OCI-LY1 (cell line): ENCODE measurements around the gene TROAP.

Experiments
- H2AFZ ChIP-seq: fragments of 200-600 bp; sonication (generic), shearing (Covaris generic); 2 replicates; pipeline ENCODE4 v1.6.0; 2014; ENCODE audit warnings: antibody characterized with exemption, mild to moderate bottlenecking, low read length
- H3F3A ChIP-seq: fragments of 200-600 bp; sonication (generic), shearing (Covaris generic); 2 replicates; pipeline ENCODE4 v1.6.0; 2014; ENCODE audit warnings: mild to moderate bottlenecking, antibody characterized with exemption, low read length, moderate library complexity; ENCODE audit not compliant: insufficient read depth
- H3K27ac ChIP-seq: fragments of 200-600 bp; sonication (generic); 2 replicates; pipeline ENCODE4 v1.5.1; 2014; ENCODE audit warnings: low read length, mixed run types, mild to moderate bottlenecking, low read depth; ENCODE audit not compliant: poor library complexity, severe bottlenecking
- H3K27me3 ChIP-seq: fragments of 200-600 bp; sonication (generic); 2 replicates; pipeline ENCODE4 v1.6.0; 2014; ENCODE audit warnings: antibody characterized with exemption, mild to moderate bottlenecking, low read length, moderate library complexity; ENCODE audit not compliant: insufficient read depth
- H3K36me3 ChIP-seq: fragments of 200-600 bp; sonication (generic); 2 replicates; pipeline ENCODE4 v1.6.1; 2014; ENCODE audit warnings: mild to moderate bottlenecking, antibody characterized with exemption, low read length, moderate library complexity, mixed read lengths; ENCODE audit not compliant: insufficient read depth
- H3K4me1 ChIP-seq: fragments of 200-600 bp; sonication (generic); 2 replicates; pipeline ENCODE4 v1.5.1; 2014; ENCODE audit warnings: mild to moderate bottlenecking, low read length, moderate library complexity; ENCODE audit not compliant: insufficient read depth, severe bottlenecking
- H3K4me2 ChIP-seq: fragments of 200-600 bp; sonication (generic), shearing (Covaris generic); 2 replicates; pipeline ENCODE4 v1.6.1; 2014; ENCODE audit warnings: low read length
- H3K4me3 ChIP-seq: fragments of 200-600 bp; sonication (generic); 2 replicates; pipeline ENCODE4 v1.5.1; 2014; ENCODE audit warnings: low read length, low read depth, mild to moderate bottlenecking, mixed read lengths; ENCODE audit not compliant: poor library complexity, severe bottlenecking
- H3K79me2 ChIP-seq: fragments of 200-600 bp; shearing (Covaris generic); 2 replicates; pipeline ENCODE4 v1.6.1; 2016; ENCODE audit warnings: mixed run types, low read length, mixed read lengths; ENCODE audit not compliant: insufficient read depth
- H3K9ac ChIP-seq: fragments of 200-600 bp; sonication (generic), shearing (Covaris generic); 2 replicates; pipeline ENCODE4 v1.6.1; 2014; ENCODE audit warnings: mild to moderate bottlenecking, low read length, mixed read lengths
- H3K9me2 ChIP-seq: fragments of 200-600 bp; sonication (generic), shearing (Covaris generic); 2 replicates; pipeline ENCODE4 v1.6.1; 2014; ENCODE audit warnings: low read depth, mild to moderate bottlenecking, low read length, mixed read lengths
- H3K9me3 ChIP-seq: fragments of 200-600 bp; shearing (Covaris generic); 2 replicates; pipeline ENCODE4 v1.6.1; 2014; ENCODE audit warnings: low read length, mixed read lengths
- H4K20me1 ChIP-seq: fragments of 200-600 bp; sonication (generic), shearing (Covaris generic); 2 replicates; pipeline ENCODE4 v1.6.0; 2016; ENCODE audit warnings: mild to moderate bottlenecking, low read length; ENCODE audit not compliant: insufficient read depth
- CTCF ChIP-seq: fragments of 200-600 bp; sonication (generic), shearing (Covaris generic); IDR thresholded peaks from 2 replicates; pipeline ENCODE4 v1.5.1; 2017; ENCODE audit warnings: mild to moderate bottlenecking, antibody characterized with exemption, low read length, moderate library complexity, mixed read lengths
- EZH2 ChIP-seq: fragments of 200-600 bp; sonication (generic), shearing (Covaris generic); IDR thresholded peaks from 2 replicates; pipeline ENCODE4 v1.8.0; 2017; ENCODE audit warnings: borderline replicate concordance, mixed run types, mild to moderate bottlenecking, antibody characterized with exemption, low read length, moderate library complexity, mixed read lengths

The TROAP gene

GRCh38 chr12:49366652-49367380, 43.8 kb downstream of the TROAP start:
- no peaks in the 10 kb centered on the region for H3K9me3 ChIP-seq
- H3K27me3 ChIP-seq: no peaks in the 10 kb centered on the region

GRCh38 chr12:49367381-49368239, 44.6 kb downstream of the TROAP start, which contains the start of gene SPATS2:
TSS of gene SPATS2 (plus strand) at chr12:49367462. CDS start at chr12:49461013, 93,551 bp downstream.
- Histone ChIP-seq H3K27me3 (no peaks in the 10 kb centered on the region), H3K9me2 (no peaks in the 10 kb centered on the region), H3K9ac (peak within 1 kb of the TSS; percentile 98), H2AFZ (peak within 1 kb of the TSS; percentile 70; the same call in 1 of the 2 replicates), H3K4me3 (peak within 1 kb of the TSS; percentile 84), H3K4me2 (peak within 1 kb of the TSS; percentile 81), H3K27ac (peak within 1 kb of the TSS; percentile 84), H4K20me1 (no peaks in the 10 kb centered on the region), H3K79me2 (peaks cover 42% of the 10 kb centered on the region), H3K4me1 (peaks cover 30% of the 10 kb centered on the region), H3K9me3 (no peaks in the 10 kb centered on the region), H3K36me3 (peaks cover 9% of the 10 kb centered on the region; the same call in 1 of the 2 replicates), H3F3A (no peaks in the 10 kb centered on the region)
- TF ChIP-seq CTCF (no peak), EZH2 (no peak)

More at GRCh38 chr12:49366652-49367380, 43.8 kb downstream of the TROAP start:
- Histone ChIP-seq H3F3A (no peaks in the 10 kb centered on the region), H2AFZ (peak overlapping the region; percentile 70; the same call in 1 of the 2 replicates), H3K79me2 (peaks cover 36% of the 10 kb centered on the region), H3K4me1 (peaks cover 30% of the 10 kb centered on the region), H3K27ac (peak overlapping the region; percentile 84), H3K4me2 (peak overlapping the region; percentile 81), H3K4me3 (peak overlapping the region; percentile 84), H3K9me2 (no peaks in the 10 kb centered on the region), H4K20me1 (no peaks in the 10 kb centered on the region), H3K36me3 (peaks cover 5% of the 10 kb centered on the region; the same call in 1 of the 2 replicates), H3K9ac (peak overlapping the region; percentile 98)
- TF ChIP-seq CTCF (peak; percentile 29; the same call in 1 of the 2 replicates), EZH2 (no peak)

- H3K27me3 ChIP-seq: no peaks in the 10 kb centered on the region
- H3K36me3 ChIP-seq: peaks cover 10% of the 10 kb centered on the region; the same call in 1 of the 2 replicates
- TF ChIP-seq EZH2 (no peak), CTCF (no peak)
- H3K9me3 ChIP-seq: no peaks in the 10 kb centered on the region
- H4K20me1 ChIP-seq: no peaks in the 10 kb centered on the region
- no peak overlapping the region for H2AFZ ChIP-seq
- no peaks in the 10 kb centered on the region for H3F3A ChIP-seq
- H3K4me2 ChIP-seq: peak overlapping the region; percentile 81
- H3K27ac ChIP-seq: peak overlapping the region; percentile 77
- peak overlapping the region; percentile 98 for H3K9ac ChIP-seq
- peaks cover 43% of the 10 kb centered on the region for H3K79me2 ChIP-seq
- peak overlapping the region; percentile 84 for H3K4me3 ChIP-seq
- H3K4me1 ChIP-seq: peaks cover 30% of the 10 kb centered on the region
- H3K9me2 ChIP-seq: no peaks in the 10 kb centered on the region
Observed at GRCh38 chr12:49368240-49368600, 45.2 kb downstream of the TROAP start.
